Esophagus squamous epithelium (tissue), 5 donors: Measurements from ENCODE around the gene ARHGEF40. TPM values are rescaled to one million over a fixed set of nuclear protein-coding genes. Genes with fewer than 3 reads are reported as not detected.

Experiments used
- DNase-seq: peaks from one replicate; lab custom pipeline; 2025; lab: John Stamatoyannopoulos, UW
- H3K27ac ChIP-seq, 4 donors: fragments of 200-600 bp; sonication (generic); one replicate each; pipeline ENCODE4 v1.5.1; 2016 to 2019; ENCODE audit warnings: mild to moderate bottlenecking in 1 of 4
- H3K27me3 ChIP-seq, 4 donors: fragments of 200-600 bp; sonication (generic); 1 replicate in 3 of 4; 2 replicates in 1 of 4; pipeline versions ENCODE4 v1.5.1 to v1.6.0; 2017 to 2021; ENCODE audit warnings: antibody characterized with exemption in 1 of 4
- H3K36me3 ChIP-seq, 3 donors: fragments of 200-600 bp; sonication (generic); one replicate each; pipeline ENCODE4 v1.5.1; 2016 to 2019
- H3K4me1 ChIP-seq, 3 donors: fragments of 200-600 bp; sonication (generic); one replicate each; pipeline ENCODE4 v1.5.1; 2017 to 2019
- H3K4me3 ChIP-seq, 4 donors: fragments of 200-600 bp; sonication (generic); 1 replicate in 3 of 4; 2 replicates in 1 of 4; pipeline ENCODE4 v1.5.1; 2016 to 2019; ENCODE audit warnings: mild to moderate bottlenecking in 2 of 4, moderate library complexity in 1 of 4
- H3K9me3 ChIP-seq, 3 donors: fragments of 200-600 bp; sonication (generic); one replicate each; pipeline ENCODE4 v1.5.1; 2016 to 2019
- CTCF ChIP-seq, 6 experiments: fragments of 450-650 bp in 4 of 6; fragments of 200-600 bp in 2 of 6; sonication (generic) in 2 of 6; IDR thresholded peaks; one replicate each; pipeline ENCODE4 v1.5.1; 2016 to 2019; ENCODE audit warnings: antibody characterized with exemption in 6 of 6, mild to moderate bottlenecking in 4 of 6, moderate library complexity in 4 of 6
- POLR2A ChIP-seq, 4 donors: fragments of 450-650 bp; IDR thresholded peaks; one replicate each; pipeline ENCODE4 v1.6.1; 2017; ENCODE audit warnings: antibody characterized with exemption in 4 of 4, mild to moderate bottlenecking in 4 of 4, moderate library complexity in 3 of 4
- WGBS, 2 donors: methylation state at CpG; one replicate each; pipeline ENCODE4 v1.1.5; 2018; 5-methylcytosine and 5-hydroxymethylcytosine counted together
- intact Hi-C: fragments of 100-400 bp; cut with DNase I; formaldehyde crosslinking; loops from one replicate; pipeline ENCODE4 v1.15.0; 2022
- total RNA-seq, 4 donors: library from RNA; depleted of rRNA; stranded (reverse); fragments of >200 nt; gene quantifications; one replicate each; pipeline ENCODE4 v1.1.0, GENCODE V29; 2016
- donor health status: DM: yes; HTN: yes; CAD: no.

The ARHGEF40 gene
- total RNA-seq, 4 donors from 2014 or later, result 1.3 to 10.3 (median 3.6) TPM

GRCh38 chr14:21068521-21069387 lies 1.4 kb upstream of the ARHGEF40 start:
- peak overlapping the region in 3 of 4 donors; percentile 83 to 91 (median 88) for H3K27ac ChIP-seq
- no peak for DNase-seq
- no peaks in the 10 kb centered on the region for H3K9me3 ChIP-seq
- H3K4me1 ChIP-seq, result peaks cover 23 to 49% (median 29%) of the 10 kb centered on the region in 3 donors
- TF ChIP-seq CTCF (IDR thresholded peaks at IDR 0.05) (peak; percentile 52 to 71 (median 62)), POLR2A (IDR thresholded peaks at IDR 0.05) (no peak)
- intact Hi-C loops, result no loop called here
- peaks cover 0 to 33% (median 0%) of the 10 kb centered on the region in 4 donors for H3K27me3 ChIP-seq
- peaks cover 0 to 3% (median 0%) of the 10 kb centered on the region in 3 donors for H3K36me3 ChIP-seq
- H3K4me3 ChIP-seq, result peak overlapping the region; percentile 45 to 85 (median 66)
- WGBS, 2 donors, result 3 to 7% methylated on average over 21 to 26 of the region's 45 CpGs

DNA sequence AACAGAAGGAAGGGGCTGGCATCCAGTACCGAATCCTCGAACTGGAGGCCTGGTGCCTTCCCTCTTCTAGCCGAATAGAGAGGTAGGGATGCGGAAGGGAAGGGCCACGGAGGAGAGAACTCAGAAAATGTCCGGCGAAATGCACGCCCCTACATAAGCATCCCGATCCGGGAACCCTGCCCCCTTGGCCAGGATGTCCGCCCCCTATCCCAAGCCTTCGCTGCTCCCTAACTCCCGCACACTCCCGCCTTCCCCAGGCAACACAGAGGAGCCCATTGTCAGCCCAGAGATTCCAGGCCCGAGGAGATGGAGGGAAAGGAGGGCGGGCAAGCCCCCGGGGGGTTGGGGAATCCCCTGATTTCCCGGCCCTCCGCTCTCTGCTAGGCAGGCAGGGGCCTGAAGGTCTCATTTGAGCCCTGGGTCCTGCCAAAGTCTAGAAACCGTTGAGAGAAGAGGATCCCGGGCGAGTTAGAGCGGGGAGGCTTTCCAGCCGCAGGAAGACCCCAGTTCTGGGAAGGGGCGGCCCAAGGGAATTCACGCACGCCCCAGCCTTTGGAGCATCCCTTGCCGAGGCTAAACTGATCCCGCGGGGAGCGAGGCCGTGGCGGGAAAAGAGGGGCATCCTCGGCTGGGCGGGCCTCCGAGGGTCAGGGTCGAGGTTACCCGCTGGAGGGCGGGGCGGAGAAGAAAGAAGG lies 569 bp upstream of the ARHGEF40 start:
- Histone ChIP-seq H3K9me3 (no peaks in the 10 kb centered on the region), H3K27ac (peak overlapping the region; percentile 75 to 91 (median 86)), H3K4me1 (peaks cover 23 to 49% (median 29%) of the 10 kb centered on the region in 3 donors), H3K36me3 (peaks cover 0 to 10% (median 0%) of the 10 kb centered on the region in 3 donors), H3K4me3 (peak overlapping the region; percentile 45 to 85 (median 66)), H3K27me3 (peaks cover 0 to 33% (median 0%) of the 10 kb centered on the region in 4 donors)
- no peak for TF ChIP-seq CTCF (IDR thresholded peaks at IDR 0.05)
- WGBS, 2 donors, result 0 to 2% methylated on average over 11 to 12 of the region's 40 CpGs
- DNase-seq, result no peak
- intact Hi-C loops, result no loop called here

GRCh38 chr14:21070610-21071224 lies 613 bp downstream of the ARHGEF40 start:
- WGBS, 2 donors, result 0% methylated on average over 3 to 6 of the region's 23 CpGs

DNA sequence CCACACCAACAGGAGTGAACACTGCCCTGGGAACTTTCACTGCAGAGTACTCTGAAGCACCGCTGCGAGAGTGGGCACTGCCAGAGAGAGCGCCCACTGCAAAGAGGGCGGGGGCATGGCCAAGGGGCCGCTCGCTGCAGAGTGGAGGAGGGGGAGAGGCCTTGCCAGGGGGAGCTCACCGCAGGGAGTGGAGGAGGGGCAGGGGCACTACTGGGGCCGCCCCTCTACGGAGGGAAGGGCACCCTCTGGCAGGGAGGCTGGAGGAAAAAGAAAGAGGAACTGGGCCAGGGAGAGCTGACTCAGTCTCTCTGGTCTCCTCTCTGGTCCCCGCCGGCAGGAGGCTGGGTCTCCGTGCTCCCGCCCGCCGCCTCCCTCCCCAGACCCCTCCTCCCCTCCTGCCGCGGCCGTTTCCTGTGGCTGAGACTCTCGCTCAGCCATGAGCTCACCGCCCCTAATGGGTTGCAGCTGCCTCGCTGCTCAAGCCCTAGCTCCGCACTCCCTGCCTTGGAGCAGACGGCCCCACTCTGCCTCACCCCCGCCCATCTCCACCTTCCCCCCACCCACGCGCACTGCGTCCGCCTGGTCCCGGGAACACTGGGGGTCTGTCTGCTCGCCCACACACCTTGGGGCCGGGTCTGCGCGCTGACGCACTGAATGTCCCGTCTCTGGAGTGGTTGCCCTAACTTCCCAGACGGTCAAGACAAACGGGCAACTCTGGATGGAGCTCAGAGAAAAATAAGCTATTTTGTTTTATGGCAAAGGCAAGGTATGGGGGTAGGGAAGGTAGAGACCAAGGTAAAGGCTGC lies 1.3 kb downstream of the ARHGEF40 start:
- Histone ChIP-seq H3K27me3 (peaks cover 0 to 33% (median 0%) of the 10 kb centered on the region in 4 donors), H3K9me3 (no peaks in the 10 kb centered on the region), H3K4me3 (peak overlapping the region; percentile 45 to 85 (median 66)), H3K36me3 (peaks cover 0 to 29% (median 3%) of the 10 kb centered on the region in 3 donors), H3K4me1 (peaks cover 23 to 49% (median 29%) of the 10 kb centered on the region in 3 donors), H3K27ac (peak overlapping the region; percentile 75 to 91 (median 86))
- DNase-seq, result no peak
- no peak for TF ChIP-seq CTCF (IDR thresholded peaks at IDR 0.05)
- TF ChIP-seq POLR2A (IDR thresholded peaks at IDR 0.05), result peak in 1 of 4 donors; percentile 19
- intact Hi-C loops, result no loop called here
- 0% methylated on average over 4 of the region's 37 CpGs for WGBS, 2 donors

More at GRCh38 chr14:21070610-21071224, 613 bp downstream of the ARHGEF40 start:
- TF ChIP-seq POLR2A (IDR thresholded peaks at IDR 0.05) (no peak), CTCF (IDR thresholded peaks at IDR 0.05) (no peak)
- Histone ChIP-seq H3K36me3 (peaks cover 0 to 22% (median 0%) of the 10 kb centered on the region in 3 donors), H3K9me3 (no peaks in the 10 kb centered on the region), H3K4me3 (peak overlapping the region; percentile 45 to 85 (median 66)), H3K4me1 (peaks cover 23 to 49% (median 29%) of the 10 kb centered on the region in 3 donors), H3K27ac (peak overlapping the region; percentile 75 to 91 (median 86)), H3K27me3 (peaks cover 0 to 33% (median 0%) of the 10 kb centered on the region in 4 donors)
- intact Hi-C loops, result no loop called here
- no peak for DNase-seq
